Kidney (tissue), 14 donors: ENCODE results near the gene RBBP8NL. TPM values are rescaled to one million over a fixed set of nuclear protein-coding genes. Genes with fewer than 3 reads are reported as not detected.
A peak's percentile ranks its signal among the peaks of the same experiment; 100 is the strongest.

ENCODE experiments used
- DNase-seq, 5 donors: peaks; one replicate each; pipeline ENCODE4 v3.0.0-alpha.2; 2013 to 2020
- FAIRE-seq: peaks from 2 replicates; lab custom pipeline; 2012; peaks lifted over from hg19 to GRCh38; lab: Jason Lieb, UNC
- H3K27ac ChIP-seq, 2 donors: one replicate each; pipeline ENCODE4 v1.7.0; 2013; ENCODE audit warnings: low read depth in 2 of 2, low read length in 2 of 2, inconsistent platforms in 1 of 2
- H3K27me3 ChIP-seq: one replicate; pipeline ENCODE4 v1.7.1; 2013; ENCODE audit warnings: low read length, inconsistent platforms; ENCODE audit not compliant: control insufficient read depth, insufficient read depth
- H3K36me3 ChIP-seq, 3 donors: one replicate each; pipeline versions ENCODE4 v1.7.0 to v1.7.1; 2013; ENCODE audit warnings: low read length in 3 of 3, control low read depth in 1 of 3, inconsistent platforms in 1 of 3; ENCODE audit not compliant: insufficient read depth in 3 of 3, control insufficient read depth in 2 of 3
- H3K4me1 ChIP-seq, 3 donors: one replicate each; pipeline versions ENCODE4 v1.7.0 to v1.7.1; 2013; ENCODE audit warnings: low read length in 3 of 3, inconsistent platforms in 1 of 3, low read depth in 1 of 3; ENCODE audit not compliant: control insufficient read depth in 2 of 3, insufficient read depth in 2 of 3
- H3K4me3 ChIP-seq, 3 donors: one replicate each; pipeline versions ENCODE4 v1.7.0 to v1.8.1; 2013; ENCODE audit warnings: low read length in 3 of 3, control low read depth in 1 of 3, inconsistent platforms in 1 of 3
- H3K9ac ChIP-seq, 3 donors: one replicate each; pipeline versions ENCODE4 v1.7.0 to v1.7.1; 2013; ENCODE audit warnings: low read length in 3 of 3, control low read depth in 1 of 3, inconsistent platforms in 1 of 3
- H3K9me3 ChIP-seq, 3 donors: one replicate each; pipeline versions ENCODE4 v1.7.0 to v1.7.1; 2013; ENCODE audit warnings: low read length in 3 of 3, control low read depth in 1 of 3, inconsistent platforms in 1 of 3; ENCODE audit not compliant: control insufficient read depth in 2 of 3, insufficient read depth in 1 of 3
- intact Hi-C: fragments of 100-400 bp; cut with DNase I; formaldehyde crosslinking; loops from one replicate; pipeline ENCODE4 v1.11.1; 2022
- polyA plus RNA-seq: library from polyadenylated mRNA; stranded (reverse); fragments of 350-450 nt; fragmentation: Illumina TruSeq; extraction: RNeasy Lipid Tissue Mini Kit (QIAGEN cat#74804); gene quantifications from one replicate; pipeline ENCODE4 v1.2.3, GENCODE V29; 2014; ENCODE audit warnings: low read depth, low replicate concordance; ENCODE audit not compliant: insufficient read depth
- total RNA-seq: library from RNA; stranded (reverse); fragmentation: NEBNext Ultra II Directional; extraction: Animal tissue kit (Norgen Biotek cat#: 25700); gene quantifications from one replicate; pipeline ENCODE4 v1.2.1, GENCODE V29; 2021
- TF ChIP-seq, protein P1 (sequence below): IDR thresholded peaks from 3 replicates; pipeline ENCODE4 v1.5.1; 2012; ENCODE audit warnings: mild to moderate bottlenecking, moderate library complexity, borderline replicate concordance; ENCODE audit not compliant: insufficient read depth; ENCODE audit errors: extremely low read depth
- donor health status: control.
- donor health status: control.
- donor health status: control.
- donor health status: control.
- donor health status: control.
- donor health status: DM: yes; HTN: yes; CAD: no.
- donor health status: Normal renal cell carcinoma (clear cell type).

RBBP8NL gene
- total and polyA plus RNA-seq, 2 donors from 2014 or later, result 0.13 to 1.5 TPM

DNA sequence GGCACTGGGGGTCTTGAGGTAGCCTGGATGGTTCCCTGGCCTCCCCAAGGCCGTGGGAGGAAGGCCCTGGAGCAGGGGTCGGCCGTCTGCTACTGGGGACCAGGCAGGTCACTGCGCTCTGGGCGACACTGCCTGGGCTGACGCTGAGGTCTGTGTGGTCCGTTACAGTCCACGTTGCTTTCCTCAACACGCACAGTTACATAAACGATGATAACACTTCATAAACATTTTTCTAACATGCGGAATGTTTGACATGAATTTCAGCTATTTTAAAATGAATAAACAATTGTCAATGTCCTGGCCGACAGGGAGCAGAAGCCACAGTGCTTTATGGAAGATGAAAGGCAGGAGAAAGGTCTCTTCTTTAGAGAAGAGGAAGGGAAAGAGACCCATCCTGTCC lies 10.2 kb upstream of the RBBP8NL start:
- H3K27ac ChIP-seq, result no peak overlapping the region
- TF ChIP-seq, protein P1, sequence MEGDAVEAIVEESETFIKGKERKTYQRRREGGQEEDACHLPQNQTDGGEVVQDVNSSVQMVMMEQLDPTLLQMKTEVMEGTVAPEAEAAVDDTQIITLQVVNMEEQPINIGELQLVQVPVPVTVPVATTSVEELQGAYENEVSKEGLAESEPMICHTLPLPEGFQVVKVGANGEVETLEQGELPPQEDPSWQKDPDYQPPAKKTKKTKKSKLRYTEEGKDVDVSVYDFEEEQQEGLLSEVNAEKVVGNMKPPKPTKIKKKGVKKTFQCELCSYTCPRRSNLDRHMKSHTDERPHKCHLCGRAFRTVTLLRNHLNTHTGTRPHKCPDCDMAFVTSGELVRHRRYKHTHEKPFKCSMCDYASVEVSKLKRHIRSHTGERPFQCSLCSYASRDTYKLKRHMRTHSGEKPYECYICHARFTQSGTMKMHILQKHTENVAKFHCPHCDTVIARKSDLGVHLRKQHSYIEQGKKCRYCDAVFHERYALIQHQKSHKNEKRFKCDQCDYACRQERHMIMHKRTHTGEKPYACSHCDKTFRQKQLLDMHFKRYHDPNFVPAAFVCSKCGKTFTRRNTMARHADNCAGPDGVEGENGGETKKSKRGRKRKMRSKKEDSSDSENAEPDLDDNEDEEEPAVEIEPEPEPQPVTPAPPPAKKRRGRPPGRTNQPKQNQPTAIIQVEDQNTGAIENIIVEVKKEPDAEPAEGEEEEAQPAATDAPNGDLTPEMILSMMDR, result no peak
- FAIRE-seq, result no peak
- DNase-seq, result no peak
- no peaks in the 10 kb centered on the region for H3K27me3 ChIP-seq
- H3K4me1 ChIP-seq, result peaks cover 0 to 9% (median 3%) of the 10 kb centered on the region in 3 donors
- no peak overlapping the region for H3K9ac ChIP-seq
- no peaks in the 10 kb centered on the region for H3K9me3 ChIP-seq
- intact Hi-C loops, result no loop called here
- H3K36me3 ChIP-seq, result no peaks in the 10 kb centered on the region
- H3K4me3 ChIP-seq, result no peak overlapping the region

DNA sequence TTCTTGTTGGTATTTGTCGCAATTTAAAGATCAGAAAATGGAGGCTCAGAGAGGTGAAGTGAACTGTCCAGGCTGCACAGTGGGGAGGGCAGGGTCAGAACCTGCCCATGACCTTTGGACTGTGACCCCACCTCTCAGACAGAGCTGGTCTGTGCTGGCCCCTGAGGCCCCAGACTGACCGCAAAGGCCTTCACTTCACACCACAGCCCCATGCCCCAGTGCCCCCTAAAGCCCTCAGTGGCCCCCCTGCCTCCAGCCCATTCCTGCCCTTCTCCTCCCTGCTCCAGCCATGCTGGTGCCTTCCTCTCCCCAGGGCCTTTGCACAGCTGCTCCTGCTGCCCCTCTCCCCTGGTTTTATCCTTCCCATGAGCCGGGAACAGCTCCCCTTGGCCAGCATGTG lies 9.4 kb upstream of the RBBP8NL start:
- peaks cover 0 to 9% (median 3%) of the 10 kb centered on the region in 3 donors for H3K4me1 ChIP-seq
- H3K4me3 ChIP-seq, result no peak overlapping the region
- FAIRE-seq (no peak), DNase-seq (no peak)
- H3K9me3 ChIP-seq, result no peaks in the 10 kb centered on the region
- H3K27me3 ChIP-seq, result no peaks in the 10 kb centered on the region
- H3K9ac ChIP-seq, result no peak overlapping the region
- H3K27ac ChIP-seq, result no peak overlapping the region
- H3K36me3 ChIP-seq, result no peaks in the 10 kb centered on the region
- TF ChIP-seq, protein P1, result no peak
- intact Hi-C loops, result no loop called here

DNA sequence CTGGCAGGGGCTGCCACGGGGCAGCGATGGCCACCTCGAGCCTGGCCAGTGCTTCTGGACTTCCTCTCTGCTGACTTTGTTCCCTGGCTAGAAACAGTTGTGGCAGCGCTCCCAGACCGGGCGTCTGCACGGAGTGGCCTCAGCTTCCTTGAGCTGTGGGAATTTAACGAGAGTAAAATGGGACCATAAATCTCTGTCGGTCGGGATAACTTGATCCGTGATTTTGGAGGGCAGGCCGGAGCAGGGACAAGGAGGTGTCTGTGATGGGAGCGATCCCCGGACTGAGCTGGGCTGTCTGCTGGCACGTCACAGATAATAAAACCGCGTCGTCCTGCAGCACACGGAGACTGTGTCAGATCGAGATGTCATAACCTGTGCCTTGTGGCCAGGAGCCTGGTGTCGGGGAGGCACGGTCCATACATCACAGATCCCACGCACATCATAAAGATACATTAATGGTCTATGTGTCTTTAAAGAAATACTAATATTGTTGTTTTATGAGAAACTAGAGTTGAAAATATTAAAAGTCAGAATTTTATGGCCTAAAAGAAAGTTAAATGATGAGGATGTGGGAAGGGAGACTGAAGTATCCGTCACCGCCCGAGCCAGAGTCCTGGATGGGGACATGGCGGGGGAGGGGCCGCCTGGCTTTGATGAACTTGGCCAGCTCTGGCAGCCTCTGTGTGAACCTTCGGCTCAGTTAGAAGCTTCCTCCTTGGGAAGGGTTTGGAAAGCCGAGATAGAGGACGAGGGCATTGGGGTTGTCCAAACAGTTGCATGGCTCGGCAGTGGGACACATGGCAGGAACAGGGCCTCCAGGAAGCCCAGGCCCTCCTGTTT lies 6.5 kb upstream of the RBBP8NL start:
- intact Hi-C loops, result no loop called here
- H3K27ac ChIP-seq, result peak overlapping the region in 1 of 2 donors; percentile 24
- no peak for FAIRE-seq
- no peak overlapping the region for H3K9ac ChIP-seq
- TF ChIP-seq, protein P1, result no peak
- H3K4me3 ChIP-seq, result no peak overlapping the region
- peaks cover 0 to 9% (median 3%) of the 10 kb centered on the region in 3 donors for H3K4me1 ChIP-seq
- H3K27me3 ChIP-seq, result no peaks in the 10 kb centered on the region
- no peaks in the 10 kb centered on the region for H3K36me3 ChIP-seq
- peak in 3 of 5 donors; percentile 79 to 86 (median 85) for DNase-seq
- H3K9me3 ChIP-seq, result no peaks in the 10 kb centered on the region
